HG02970 (cell line): ENCODE data around the gene NCKAP5.

Source experiments
- ATAC-seq: cut with Tn5 transposase; IDR thresholded peaks from one replicate; pipeline ENCODE4 v1.9.1; 2021; ENCODE audit warnings: mild to moderate bottlenecking, moderate library complexity, moderate number of reproducible peaks; ENCODE audit not compliant: unreplicated experiment, low FRiP score

Gene NCKAP5

DNA sequence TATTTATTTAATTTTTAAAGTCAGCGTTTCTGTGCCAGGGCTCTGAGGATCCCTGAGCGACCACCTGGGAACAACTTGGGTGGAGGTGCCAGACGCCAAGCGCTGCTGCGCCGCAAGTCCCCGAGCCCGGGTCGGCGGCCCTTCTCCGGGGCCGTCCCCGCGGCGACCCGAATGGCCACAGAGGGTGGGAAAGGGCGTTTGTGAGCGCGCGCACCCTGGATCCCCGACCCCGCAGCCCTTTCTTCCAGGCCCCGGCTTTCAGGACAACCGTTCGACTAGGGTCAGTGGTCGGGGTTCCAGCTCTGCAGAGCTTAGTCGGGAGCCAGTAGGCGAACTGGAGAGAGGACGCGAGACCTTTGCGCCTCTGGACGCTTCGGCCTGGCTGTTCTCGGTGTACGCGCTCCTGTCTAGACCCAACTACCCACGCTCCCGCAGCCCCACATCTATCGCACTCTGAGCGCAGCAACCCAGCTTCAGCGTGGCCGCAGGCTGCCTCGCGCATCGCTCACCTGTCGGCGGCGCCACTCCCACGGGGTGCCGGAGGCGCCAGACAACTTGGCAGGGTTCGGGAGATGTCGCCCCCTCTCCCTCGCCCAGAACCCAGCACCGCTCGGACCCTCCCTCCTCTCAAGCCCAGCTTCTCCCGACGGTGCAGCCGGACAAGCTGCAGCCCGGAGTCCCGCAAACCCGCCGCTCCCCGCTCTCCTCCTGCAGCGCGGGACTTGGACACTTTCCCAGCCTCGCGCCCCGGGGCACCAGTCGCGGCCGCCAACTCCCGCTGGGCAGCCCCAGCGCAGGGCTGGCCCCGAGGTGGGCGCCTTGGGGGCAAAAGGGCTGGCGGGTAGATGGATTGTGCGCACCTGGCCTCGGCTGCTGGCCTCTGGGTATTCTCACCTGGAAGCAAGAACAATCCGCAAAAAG, 899.0 kb downstream of the NCKAP5 start:
- no peak for ATAC-seq

DNA sequence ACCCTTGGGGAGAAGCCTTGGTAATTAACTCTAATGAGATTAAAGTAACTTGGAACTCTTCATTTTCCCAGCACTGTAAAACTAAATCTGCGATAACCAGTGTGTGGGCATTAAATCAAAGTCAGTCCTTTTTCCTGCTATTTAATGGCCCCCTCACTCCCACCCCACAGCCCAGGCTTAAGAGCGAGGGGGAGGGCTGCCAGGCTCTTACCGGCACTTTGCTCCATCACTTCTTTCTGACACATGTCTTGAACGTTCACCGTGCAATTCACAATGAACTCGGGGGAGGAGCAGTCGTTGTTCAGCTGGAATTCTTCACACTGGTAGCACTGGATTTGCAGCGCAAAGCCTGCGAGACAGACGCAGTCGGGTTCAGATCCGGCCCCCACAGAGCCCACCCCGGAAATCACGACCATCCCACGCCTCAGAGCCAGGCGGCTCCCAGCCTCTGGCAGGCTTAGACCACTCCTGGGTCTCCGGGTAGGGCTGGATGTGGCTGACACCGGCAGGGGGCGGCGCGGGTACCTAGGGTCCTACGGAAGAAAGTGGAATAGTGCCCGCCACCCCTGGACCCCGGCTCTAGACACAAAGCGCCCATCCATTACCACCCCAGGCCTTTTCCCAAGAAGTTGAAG, 900.0 kb downstream of the NCKAP5 start:
- ATAC-seq: no peak

GRCh38 chr2:132667706-132668105, 900.6 kb downstream of the NCKAP5 start:
- no peak for ATAC-seq

DNA sequence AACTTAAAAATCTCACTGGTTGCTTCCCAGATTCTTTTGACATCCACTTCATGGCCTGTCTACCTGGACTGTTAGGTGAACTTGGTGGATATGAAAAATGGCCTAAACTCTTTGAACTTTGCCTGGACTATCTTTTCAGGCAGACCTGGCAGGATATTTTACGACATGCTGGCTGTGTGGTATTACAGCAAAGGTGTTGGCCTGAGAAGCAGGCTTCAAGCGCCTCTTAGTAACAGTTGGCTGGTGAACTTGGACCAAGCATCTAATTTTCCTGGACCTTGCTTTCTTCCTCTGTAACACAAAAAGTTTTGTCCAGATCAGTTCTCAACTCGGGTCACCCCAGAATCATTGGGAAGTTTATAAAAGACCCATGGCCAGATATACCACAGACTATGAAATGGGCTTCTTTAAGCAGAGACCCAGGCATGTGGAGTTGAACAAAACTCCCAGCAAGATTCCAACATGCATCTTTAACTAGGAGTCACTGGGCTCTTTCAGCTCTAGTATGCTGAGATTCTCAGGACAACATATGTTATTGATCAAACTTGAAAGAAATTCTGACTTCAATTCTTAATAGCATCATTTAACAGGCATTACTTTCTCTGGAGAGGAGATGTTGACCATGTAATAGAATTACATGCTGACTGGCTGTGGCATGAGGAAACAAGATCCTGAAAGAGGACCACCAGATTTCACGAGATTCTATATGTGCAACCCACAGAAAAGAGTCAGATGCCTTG, 902.7 kb downstream of the NCKAP5 start:
- ATAC-seq: no peak

GRCh38 chr2:132664096-132664495, 904.2 kb downstream of the NCKAP5 start:
- no peak for ATAC-seq

- no peak for ATAC-seq
These were observed 905.5 kb downstream of the NCKAP5 start for GRCh38 chr2:132662732-132663131.

DNA sequence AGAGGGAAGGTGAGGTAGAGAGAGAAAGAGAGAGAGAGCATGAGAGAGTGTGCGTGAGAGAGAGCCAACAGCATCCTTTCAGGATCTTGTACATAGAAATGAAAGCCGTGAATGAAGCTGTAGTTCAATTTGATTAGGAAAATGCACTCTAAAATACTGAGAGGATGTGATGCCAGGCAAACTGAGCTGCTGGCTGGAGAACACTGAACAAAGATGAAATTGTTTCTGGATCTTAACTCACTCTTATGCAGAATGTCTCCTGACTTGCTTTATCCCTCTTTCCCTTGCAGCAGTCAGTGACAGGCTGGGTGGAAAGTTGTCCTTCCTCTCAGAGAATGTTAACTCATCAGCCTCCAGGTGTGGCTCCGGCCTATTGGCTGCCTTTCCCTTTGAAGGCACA, 908.9 kb downstream of the NCKAP5 start:
- ATAC-seq: no peak

- no peak for ATAC-seq
These were observed 911.8 kb downstream of the NCKAP5 start for GRCh38 chr2:132656266-132656975.

DNA sequence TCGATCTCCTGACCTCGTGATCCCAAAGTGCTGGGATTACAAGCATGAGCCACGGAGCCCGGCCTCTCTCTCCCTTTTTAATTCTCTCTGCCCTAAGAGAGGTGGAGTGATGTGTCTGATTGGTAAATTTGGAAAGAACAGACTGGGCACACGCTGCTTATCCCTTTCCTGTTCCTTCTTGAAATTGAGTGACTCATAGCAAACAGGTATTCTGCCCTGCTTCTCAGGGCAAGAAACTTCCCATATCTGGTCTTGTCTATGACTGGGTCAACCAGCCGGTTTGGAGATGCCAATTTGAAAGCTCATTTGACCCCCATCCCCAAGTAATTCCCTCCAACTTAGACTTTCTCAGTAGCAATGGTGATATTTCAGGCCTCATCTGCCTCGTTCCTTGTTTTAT, 913.3 kb downstream of the NCKAP5 start:
- ATAC-seq: no peak

DNA sequence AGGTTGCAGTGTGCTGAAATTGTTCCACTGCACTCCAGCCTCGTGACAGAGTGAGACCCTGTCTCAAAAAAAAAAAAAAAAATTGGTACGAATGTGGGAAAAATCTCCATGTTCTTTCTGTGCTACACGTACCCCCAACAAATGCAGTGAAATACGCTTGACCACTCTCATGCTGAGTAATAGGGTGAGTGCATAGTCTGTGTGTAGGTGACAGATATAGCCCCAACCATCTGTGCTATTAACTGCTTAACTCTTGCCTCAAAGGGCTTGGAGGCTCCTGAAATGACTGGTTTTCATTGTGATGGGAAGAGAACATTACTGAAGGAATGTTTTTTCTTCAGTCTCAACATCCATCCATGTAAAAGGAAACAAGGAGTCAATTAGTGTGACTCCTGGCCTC, 913.9 kb downstream of the NCKAP5 start:
- ATAC-seq: no peak

DNA sequence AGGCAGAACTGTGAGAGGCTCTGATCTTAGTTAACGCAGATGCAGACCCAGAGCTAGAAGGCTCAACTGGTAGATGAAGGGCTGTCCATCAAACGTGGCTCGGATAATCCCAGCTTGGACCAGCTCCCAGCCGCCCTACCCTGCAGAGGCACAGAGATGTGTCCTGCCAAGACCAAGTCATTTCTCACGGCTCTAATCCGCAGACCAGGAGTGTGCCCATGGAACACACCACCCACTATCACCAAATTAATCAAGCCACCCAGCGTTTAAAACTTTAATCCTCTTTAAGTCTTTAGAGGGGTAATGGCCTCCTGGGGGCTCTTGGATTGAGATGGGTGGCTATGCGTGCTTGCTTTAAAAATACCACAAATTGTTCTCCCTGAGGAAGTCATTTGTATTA, 915.8 kb downstream of the NCKAP5 start:
- no peak for ATAC-seq

- no peak for ATAC-seq
These were observed 916.9 kb downstream of the NCKAP5 start for GRCh38 chr2:132651115-132652045.

- ATAC-seq: no peak
These were observed 921.6 kb downstream of the NCKAP5 start for GRCh38 chr2:132646540-132647108.

DNA sequence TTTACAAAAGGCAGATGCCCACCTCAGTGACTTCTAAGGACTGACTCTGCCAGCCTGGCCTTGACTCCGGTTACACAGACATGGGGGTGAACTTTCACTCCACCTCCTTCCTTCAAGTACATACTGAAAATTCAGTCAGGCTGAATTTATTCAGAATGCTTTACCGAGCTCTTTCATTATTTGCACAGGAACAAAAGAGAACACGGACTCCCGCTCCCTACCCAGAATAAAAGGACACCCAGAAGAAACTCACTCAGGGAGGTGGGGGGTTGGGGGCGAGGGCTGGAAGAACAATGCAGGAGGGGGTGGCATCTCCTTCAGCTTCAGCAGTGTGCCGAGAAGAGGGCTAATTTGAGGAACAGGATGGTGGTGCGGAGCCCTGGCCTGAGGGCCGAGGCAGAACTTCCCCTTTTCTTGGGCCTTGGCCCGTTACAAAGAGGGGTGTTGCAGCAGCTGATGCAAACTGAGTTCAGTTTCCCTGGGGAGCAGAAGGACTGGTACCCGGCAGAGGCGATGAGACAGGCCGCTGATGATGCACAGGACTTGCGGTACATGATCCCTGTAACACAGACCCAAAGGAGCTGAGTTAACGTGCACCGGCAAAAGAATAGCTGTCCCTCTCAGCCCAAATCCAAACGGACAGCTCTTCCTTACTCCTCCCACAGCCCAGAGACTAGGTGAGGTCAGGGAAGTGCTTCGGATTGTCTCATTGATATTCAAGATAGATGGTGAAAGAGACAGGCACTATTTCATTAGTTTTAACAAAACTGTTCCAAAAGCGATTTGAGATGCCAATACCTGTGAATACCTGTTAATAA, 922.3 kb downstream of the NCKAP5 start:
- no peak for ATAC-seq

GRCh38 chr2:132645176-132645575, 923.1 kb downstream of the NCKAP5 start:
- ATAC-seq: no peak

GRCh38 chr2:132642415-132642814, 925.8 kb downstream of the NCKAP5 start:
- no peak for ATAC-seq

DNA sequence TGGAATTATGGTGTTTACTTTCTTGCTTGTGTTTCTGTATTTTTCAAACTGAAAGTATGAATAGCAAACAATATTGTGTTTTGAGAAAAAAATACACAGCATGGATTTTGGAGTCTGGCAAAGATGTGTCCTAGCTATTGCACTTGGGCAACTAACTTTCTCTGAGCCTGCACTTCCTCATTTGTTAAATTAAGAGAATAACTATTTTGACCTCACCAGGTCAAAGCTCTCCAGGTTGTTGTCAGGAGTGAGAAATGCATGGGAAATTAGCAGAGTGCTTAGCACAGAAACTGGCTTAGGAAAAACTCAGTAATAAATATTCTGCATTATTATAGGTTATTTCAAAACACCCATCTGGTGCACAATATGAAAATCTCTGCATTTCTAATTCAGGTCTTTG, 926.4 kb downstream of the NCKAP5 start:
- no peak for ATAC-seq

DNA sequence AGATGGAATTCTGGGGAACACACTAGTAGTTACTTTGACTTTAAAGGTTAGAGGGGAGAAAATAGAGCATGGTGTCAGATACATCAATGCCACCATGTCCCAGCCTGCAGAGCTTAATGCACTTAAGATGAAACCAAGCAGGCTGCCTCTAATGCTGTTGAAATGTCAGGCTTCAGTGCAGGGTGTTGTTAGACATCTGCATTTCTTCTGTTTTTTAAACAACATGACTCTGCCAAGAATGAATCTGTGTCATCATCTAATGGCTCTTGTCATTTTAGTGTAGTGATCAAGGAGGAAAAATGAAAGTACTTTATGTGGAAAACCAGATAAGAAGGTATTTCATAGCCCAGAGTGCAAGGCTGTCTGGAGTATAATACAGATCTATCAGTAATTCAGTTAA, 928.1 kb downstream of the NCKAP5 start:
- ATAC-seq: no peak
